H9 (cell line): Measurements from ENCODE around the gene LAIR1. TPM values are rescaled to one million over a fixed set of nuclear protein-coding genes. Genes with fewer than 3 reads are reported as not detected.

Experiments
- DNase-seq: peaks from one replicate; pipeline ENCODE4 v3.0.0-alpha.2; 2017
- H2AFZ ChIP-seq: one replicate; pipeline ENCODE4 v1.6.1; 2013; ENCODE audit warnings: mild to moderate bottlenecking, low read length, control low read depth, moderate library complexity
- H2AK5ac ChIP-seq: 2 replicates; pipeline ENCODE4 v1.6.1; 2013; ENCODE audit warnings: low read length, control low read depth, mixed read lengths; ENCODE audit not compliant: insufficient read length
- H2BK120ac ChIP-seq: one replicate; pipeline ENCODE4 v1.6.1; 2013; ENCODE audit warnings: low read depth, mild to moderate bottlenecking, low read length, control low read depth, inconsistent platforms; ENCODE audit not compliant: poor library complexity, severe bottlenecking
- H2BK12ac ChIP-seq: 2 replicates; pipeline ENCODE4 v1.6.1; 2013; ENCODE audit warnings: low read length, control low read depth, mixed read lengths, low read depth; ENCODE audit not compliant: insufficient read length
- H2BK15ac ChIP-seq: 2 replicates; pipeline ENCODE4 v1.6.1; 2013; ENCODE audit warnings: low read depth, low read length, control low read depth
- H2BK20ac ChIP-seq: one replicate; pipeline ENCODE4 v1.6.1; 2013; ENCODE audit warnings: low read depth, mild to moderate bottlenecking, low read length, control low read depth, inconsistent platforms; ENCODE audit not compliant: poor library complexity, severe bottlenecking
- H2BK5ac ChIP-seq: 2 replicates; pipeline ENCODE4 v1.6.1; 2013; ENCODE audit warnings: low read length, control low read depth, mixed read lengths; ENCODE audit not compliant: insufficient read length
- H3K14ac ChIP-seq: 2 replicates; pipeline ENCODE4 v1.6.1; 2013; ENCODE audit warnings: low read length, control low read depth; ENCODE audit not compliant: insufficient read depth
- H3K18ac ChIP-seq: 2 replicates; pipeline ENCODE4 v1.6.1; 2013; ENCODE audit warnings: low read depth, mild to moderate bottlenecking, mixed read lengths, low read length, control low read depth; ENCODE audit not compliant: insufficient read length
- H3K23ac ChIP-seq: 2 replicates; pipeline ENCODE4 v1.6.1; 2013; ENCODE audit warnings: low read length, control low read depth, mixed read lengths, low read depth; ENCODE audit not compliant: insufficient read length
- H3K23me2 ChIP-seq: 2 replicates; pipeline ENCODE4 v1.6.1; 2013; ENCODE audit warnings: low read depth, mild to moderate bottlenecking, mixed read lengths, low read length, control low read depth; ENCODE audit not compliant: insufficient read length, poor library complexity, severe bottlenecking
- H3K27ac ChIP-seq: 2 replicates; pipeline ENCODE4 v1.5.1; 2013; ENCODE audit warnings: low read length, control low read depth, mixed read lengths, low read depth; ENCODE audit not compliant: insufficient read length
- H3K27me3 ChIP-seq: 2 replicates; pipeline ENCODE4 v1.6.1; 2013; ENCODE audit warnings: low read length, control low read depth, inconsistent platforms; ENCODE audit not compliant: insufficient read depth
- H3K4ac ChIP-seq: 2 replicates; pipeline ENCODE4 v1.6.1; 2013; ENCODE audit warnings: low read depth, mild to moderate bottlenecking, control low read depth, inconsistent platforms, low read length, moderate library complexity
- H3K4me1 ChIP-seq: 2 replicates; pipeline ENCODE4 v1.6.1; 2013; ENCODE audit warnings: low read length, control low read depth, inconsistent platforms; ENCODE audit not compliant: insufficient read depth
- H3K4me2 ChIP-seq: 2 replicates; pipeline ENCODE4 v1.6.1; 2013; ENCODE audit warnings: low read length, control low read depth, mixed read lengths; ENCODE audit not compliant: insufficient read length, insufficient read depth
- H3K56ac ChIP-seq: 2 replicates; pipeline ENCODE4 v1.6.1; 2013; ENCODE audit warnings: low read depth, mild to moderate bottlenecking, mixed read lengths, low read length, control low read depth; ENCODE audit not compliant: insufficient read length
- H3K79me1 ChIP-seq: 2 replicates; pipeline ENCODE4 v1.6.1; 2013; ENCODE audit warnings: low read depth, mild to moderate bottlenecking, moderate library complexity, low read length, control low read depth, inconsistent platforms; ENCODE audit not compliant: insufficient read depth, poor library complexity, severe bottlenecking
- H3K79me2 ChIP-seq: 2 replicates; pipeline ENCODE4 v1.6.1; 2013; ENCODE audit warnings: low read length, control low read depth, inconsistent platforms; ENCODE audit not compliant: insufficient read depth
- H3K9ac ChIP-seq: 2 replicates; pipeline ENCODE4 v1.6.1; 2013; ENCODE audit warnings: low read length, control low read depth, mixed read lengths; ENCODE audit not compliant: insufficient read length; ENCODE audit errors: extremely low read depth
- H3K9me3 ChIP-seq: one replicate; pipeline ENCODE4 v1.6.1; 2013; ENCODE audit warnings: low read depth, low read length, inconsistent platforms; ENCODE audit not compliant: control insufficient read depth
- H3T11ph ChIP-seq: one replicate; pipeline ENCODE4 v1.6.1; 2013; ENCODE audit warnings: mild to moderate bottlenecking, low read length, control low read depth, inconsistent platforms
- H4K20me1 ChIP-seq: one replicate; pipeline ENCODE4 v1.6.1; 2013; ENCODE audit not compliant: control insufficient read depth, insufficient read length, insufficient read depth
- H4K5ac ChIP-seq: 2 replicates; pipeline ENCODE4 v1.6.1; 2013; ENCODE audit warnings: low read depth, mild to moderate bottlenecking, mixed read lengths, low read length, control low read depth; ENCODE audit not compliant: insufficient read length
- H4K8ac ChIP-seq: replicated peaks from 2 replicates; pipeline ENCODE4 v1.6.1; 2013; ENCODE audit warnings: low read length, control low read depth, mixed read lengths, low read depth; ENCODE audit not compliant: insufficient read length
- H4K91ac ChIP-seq: 2 replicates; pipeline ENCODE4 v1.6.1; 2013; ENCODE audit warnings: low read depth, mild to moderate bottlenecking, moderate library complexity, mixed read lengths, low read length, control low read depth; ENCODE audit not compliant: insufficient read length
- H3K27ac Mint-ChIP-seq, 3 experiments: 2 replicates in 2 of 3; 3 replicates in 1 of 3; pipeline ENCODE4 v1.8.0; 2020 to 2021; ENCODE audit warnings: mixed read lengths in 3 of 3, mild to moderate bottlenecking in 1 of 3, moderate library complexity in 1 of 3
- H3K27me3 Mint-ChIP-seq: 2 replicates; pipeline ENCODE4 v1.8.0; 2021; ENCODE audit warnings: low read depth, mild to moderate bottlenecking, moderate library complexity, mixed read lengths
- H3K36me3 Mint-ChIP-seq, 3 experiments: 2 replicates in 2 of 3; 3 replicates in 1 of 3; pipeline ENCODE4 v1.8.0; 2020 to 2021; ENCODE audit warnings: low read depth in 3 of 3, mixed read lengths in 3 of 3; ENCODE audit not compliant: insufficient read depth in 1 of 3
- H3K4me1 Mint-ChIP-seq, 2 experiments: 2 replicates each; pipeline ENCODE4 v1.8.0; 2020; ENCODE audit warnings: mixed read lengths in 2 of 2
- H3K4me3 Mint-ChIP-seq, 2 experiments: 2 replicates in 1 of 2; 3 replicates in 1 of 2; pipeline ENCODE4 v1.8.0; 2020 to 2021; ENCODE audit warnings: mild to moderate bottlenecking in 2 of 2, mixed read lengths in 2 of 2, moderate library complexity in 1 of 2
- H3K9me3 Mint-ChIP-seq, 2 experiments: 2 replicates in 1 of 2; 3 replicates in 1 of 2; pipeline ENCODE4 v1.8.0; 2020; ENCODE audit warnings: mild to moderate bottlenecking in 2 of 2, mixed read lengths in 2 of 2, moderate library complexity in 1 of 2
- CTCF ChIP-seq: fragments of 200-600 bp; sonication (generic); conservative IDR thresholded peaks from 3 replicates; pipeline ENCODE4 v1.8.0; 2021; ENCODE audit warnings: antibody characterized with exemption, mild to moderate bottlenecking
- WGBS: extraction: QIAGEN DNeasy Blood & Tissue Kit; methylation state at CpG from one replicate; pipeline ENCODE4 v1.1.7; 2013; ENCODE audit warnings: missing lambda C conversion rate, low lambda C conversion rate, mixed read lengths; ENCODE audit not compliant: insufficient read length; ENCODE audit errors: extremely low coverage; 5-methylcytosine and 5-hydroxymethylcytosine counted together
- total RNA-seq: library from RNA; stranded (reverse); gene quantifications from 2 replicates; pipeline ENCODE4 v1.2.1, GENCODE V29; 2021

The LAIR1 gene
- total RNA-seq, 1 experiment from 2014 or later, result not detected

GRCh38 chr19:54315956-54316355, 48.8 kb downstream of the LAIR1 start:
- no CpG with 5 or more reads among the region's 10 CpGs for WGBS
- H3K9ac ChIP-seq, result no peak overlapping the region
- H2BK5ac ChIP-seq, result no peak overlapping the region
- no peak overlapping the region for H2BK15ac ChIP-seq
- H3K9me3 Mint-ChIP-seq, result peaks cover 20 to 79% of the 10 kb centered on the region in 2 experiments
- DNase-seq, result no peak
- no peak overlapping the region for H3K14ac ChIP-seq
- no peak overlapping the region for H3K23ac ChIP-seq
- H4K20me1 ChIP-seq, result no peaks in the 10 kb centered on the region
- peaks cover 31% of the 10 kb centered on the region for H3K27me3 Mint-ChIP-seq
- H3K27me3 ChIP-seq, result no peaks in the 10 kb centered on the region
- no peaks in the 10 kb centered on the region for H3K4me1 ChIP-seq
- no peak overlapping the region for H3K27ac Mint-ChIP-seq
- H3K4me1 Mint-ChIP-seq, result no peaks in the 10 kb centered on the region
- TF ChIP-seq CTCF, result no peak
- H3K56ac ChIP-seq, result no peak overlapping the region
- no peaks in the 10 kb centered on the region for H3K23me2 ChIP-seq
- H2AK5ac ChIP-seq, result no peak overlapping the region
- H3K9me3 ChIP-seq, result peaks cover 4% of the 10 kb centered on the region
- H3K27ac ChIP-seq, result no peak overlapping the region
- H3K18ac ChIP-seq, result no peak overlapping the region
- peaks cover 0 to 6% (median 5%) of the 10 kb centered on the region in 3 experiments; a peak in 4 of 7 replicates for H3K36me3 Mint-ChIP-seq
- no peaks in the 10 kb centered on the region for H3K79me1 ChIP-seq
- no peak overlapping the region for H3T11ph ChIP-seq
- H2AFZ ChIP-seq, result no peak overlapping the region
- H3K4me3 Mint-ChIP-seq, result no peak overlapping the region; a peak in 1 of 5 replicates
- no peak overlapping the region for H3K4ac ChIP-seq
- H4K8ac ChIP-seq, result no peak overlapping the region
- no peak overlapping the region for H4K91ac ChIP-seq
- no peak overlapping the region for H3K4me2 ChIP-seq
- H2BK120ac ChIP-seq, result no peak overlapping the region
- no peak overlapping the region for H4K5ac ChIP-seq
- H2BK20ac ChIP-seq, result no peak overlapping the region
- no peak overlapping the region for H2BK12ac ChIP-seq
- H3K79me2 ChIP-seq, result no peaks in the 10 kb centered on the region
